Motor neuron (in vitro differentiated cells): ENCODE results near the gene FAM174A. TPM values are rescaled to one million over a fixed set of nuclear protein-coding genes. Genes with fewer than 3 reads are reported as not detected.

Experiments
- ATAC-seq, 8 experiments: fragments of 200-7000 bp; cut with Tn5 transposase; replicated peaks in 6 of 8; 2 replicates each; pipeline ENCODE4 v1.8.0; 2021; ENCODE audit warnings: mild to moderate bottlenecking in 8 of 8, moderate library complexity in 8 of 8
- H3K27ac ChIP-seq, 2 donors: fragments of 250-450 bp; sonication (Bioruptor Pico); 2 replicates each; pipeline ENCODE4 v1.9.0; 2021; ENCODE audit warnings: antibody characterized with exemption in 2 of 2, mild to moderate bottlenecking in 2 of 2, moderate library complexity in 1 of 2
- H3K4me1 ChIP-seq, 2 donors: fragments of 250-450 bp; sonication (Bioruptor Pico); replicated peaks in 1 of 2; 2 replicates each; pipeline ENCODE4 v1.6.1; 2021; ENCODE audit warnings: antibody characterized with exemption in 2 of 2, mild to moderate bottlenecking in 2 of 2, moderate library complexity in 1 of 2
- H3K4me3 ChIP-seq, 5 donors: fragments of 250-450 bp; sonication (Bioruptor Pico); 2 replicates each; pipeline ENCODE4 v1.9.0; 2021; ENCODE audit warnings: antibody characterized with exemption in 5 of 5, mild to moderate bottlenecking in 5 of 5, moderate library complexity in 4 of 5
- WGBS, 10 experiments: fragments of 450-650 bp; shearing (Covaris generic); methylation state at CpG; one replicate each; pipeline ENCODE4 v1.0.0; 2022; 5-methylcytosine and 5-hydroxymethylcytosine counted together
- in situ Hi-C, 9 experiments: fragments of 400-800 bp; cut with MboI; loops; one replicate each; pipeline ENCODE4 v1.15.0; 2021; ENCODE audit warnings: low sequenced_read_pairs in 9 of 9, low pct_unique_long_range_greater_than_20kb in 2 of 9; ENCODE audit not compliant: unreplicated experiment in 9 of 9
- total RNA-seq, 8 experiments: library from RNA; unstranded; fragments of 300-600 nt; gene quantifications; 2 replicates each; pipeline versions ENCODE4 v1.2.3 to v1.2.4, GENCODE V29; 2022

The FAM174A gene
- total RNA-seq, result 10 to 100 TPM; 11.6 to 26.1 (median 16.0) TPM

- Histone ChIP-seq H3K4me3 (peak within 1 kb of the TSS; percentile 60 to 81 (median 71)), H3K4me1 (peaks cover 10 to 28% of the 10 kb centered on the region in 2 donors), H3K27ac (peak within 1 kb of the TSS; percentile 85 to 88)
- in situ Hi-C loops, result no loop called here
- 0 to 3% (median 0%) methylated on average over 1 to 21 of the region's 62 CpGs; no CpG with 5 or more reads in 1 of the 10 experiments for WGBS, 10 experiments
- ATAC-seq, result peak; percentile 96 to 99 (median 98)
Measured at GRCh38 chr5:100535060-100536005, at the start of gene FAM174A. TSS of gene FAM174A (plus strand) at chr5:100535374. CDS start at chr5:100535531, 157 bp downstream.

GRCh38 chr5:100493996-100494395, 41.2 kb upstream of the FAM174A start:
- ATAC-seq, result no peak
- in situ Hi-C loops, result no loop called here
- no peak overlapping the region for H3K4me3 ChIP-seq
- no peak overlapping the region for H3K27ac ChIP-seq
- 0 to 100% (median 100%) methylated on average over 1 of the region's 1 CpG; no CpG with 5 or more reads in 2 of the 10 experiments for WGBS, 10 experiments
- H3K4me1 ChIP-seq, result no peaks in the 10 kb centered on the region

- WGBS, 10 experiments, result 60 to 100% (median 100%) methylated on average over 1 of the region's 1 CpG; no CpG with 5 or more reads in 6 of the 10 experiments
- in situ Hi-C loops, result no loop called here
- no peaks in the 10 kb centered on the region for H3K4me1 ChIP-seq
- H3K27ac ChIP-seq, result no peak overlapping the region
- no peak overlapping the region for H3K4me3 ChIP-seq
- ATAC-seq, result peak in 2 of 8 experiments; percentile 36 to 57
Measured at GRCh38 chr5:100496296-100496695, 38.9 kb upstream of the FAM174A start.

GRCh38 chr5:100502684-100503083, 32.5 kb upstream of the FAM174A start:
- ATAC-seq, result no peak
- Histone ChIP-seq H3K27ac (no peak overlapping the region), H3K4me1 (no peaks in the 10 kb centered on the region), H3K4me3 (no peak overlapping the region)
- in situ Hi-C loops, result no loop called here
- 25 to 100% (median 89%) methylated on average over 2 of the region's 2 CpGs; no CpG with 5 or more reads in 2 of the 10 experiments for WGBS, 10 experiments

GRCh38 chr5:100505984-100506670, 29.0 kb upstream of the FAM174A start:
- in situ Hi-C loops, result no loop called here
- Histone ChIP-seq H3K4me1 (no peaks in the 10 kb centered on the region), H3K27ac (no peak overlapping the region), H3K4me3 (no peak overlapping the region)
- peak in 3 of 8 experiments; percentile 96 to 100 (median 97) for ATAC-seq
- WGBS, 10 experiments, result 0 to 100% (median 51%) methylated on average over 1 of the region's 1 CpG; no CpG with 5 or more reads in 2 of the 10 experiments

- no peak overlapping the region for H3K27ac ChIP-seq
- no peak for ATAC-seq
- in situ Hi-C loops, result no loop called here
- H3K4me1 ChIP-seq, result no peaks in the 10 kb centered on the region
- WGBS, 10 experiments, result 9 to 100% (median 88%) methylated on average over 1 of the region's 1 CpG; no CpG with 5 or more reads in 7 of the 10 experiments
- no peak overlapping the region for H3K4me3 ChIP-seq
Measured at GRCh38 chr5:100516285-100516684, 18.9 kb upstream of the FAM174A start.

- Histone ChIP-seq H3K4me3 (no peak overlapping the region), H3K4me1 (no peaks in the 10 kb centered on the region), H3K27ac (no peak overlapping the region)
- no peak for ATAC-seq
- 20 to 100% (median 63%) methylated on average over 1 to 3 of the region's 5 CpGs; no CpG with 5 or more reads in 3 of the 10 experiments for WGBS, 10 experiments
- in situ Hi-C loops, result no loop called here
Measured at GRCh38 chr5:100517301-100517974, 17.7 kb upstream of the FAM174A start.

- Histone ChIP-seq H3K4me3 (no peak overlapping the region), H3K4me1 (no peaks in the 10 kb centered on the region), H3K27ac (no peak overlapping the region)
- ATAC-seq, result no peak
- in situ Hi-C loops, result no loop called here
- 0 to 100% (median 67%) methylated on average over 1 to 3 of the region's 3 CpGs; no CpG with 5 or more reads in 1 of the 10 experiments for WGBS, 10 experiments
Measured at GRCh38 chr5:100518377-100518776, 16.8 kb upstream of the FAM174A start.

GRCh38 chr5:100519075-100519474, 16.1 kb upstream of the FAM174A start:
- Histone ChIP-seq H3K4me3 (no peak overlapping the region), H3K4me1 (no peaks in the 10 kb centered on the region), H3K27ac (no peak overlapping the region)
- in situ Hi-C loops, result no loop called here
- ATAC-seq, result no peak

GRCh38 chr5:100520348-100520747, 14.8 kb upstream of the FAM174A start:
- 67% methylated on average over 1 of the region's 1 CpG; no CpG with 5 or more reads in 9 of the 10 experiments for WGBS, 10 experiments
- no peak for ATAC-seq
- Histone ChIP-seq H3K4me1 (no peaks in the 10 kb centered on the region), H3K27ac (no peak overlapping the region), H3K4me3 (no peak overlapping the region)
- in situ Hi-C loops, result no loop called here

- ATAC-seq, result no peak
- peaks cover 10 to 28% of the 10 kb centered on the region in 2 donors for H3K4me1 ChIP-seq
- in situ Hi-C loops, result no loop called here
- no peak overlapping the region for H3K27ac ChIP-seq
- WGBS, 10 experiments, result 88 to 100% (median 100%) methylated on average over 1 of the region's 1 CpG; no CpG with 5 or more reads in 1 of the 10 experiments
- H3K4me3 ChIP-seq, result no peak overlapping the region
Measured at GRCh38 chr5:100537946-100538345, 2.8 kb downstream of the FAM174A start.

- WGBS, 10 experiments, result 92 to 100% (median 100%) methylated on average over 1 to 3 of the region's 3 CpGs
- Histone ChIP-seq H3K4me3 (no peak overlapping the region), H3K4me1 (peaks cover 6 to 22% of the 10 kb centered on the region in 2 donors), H3K27ac (no peak overlapping the region)
- in situ Hi-C loops, result no loop called here
- no peak for ATAC-seq
Measured at GRCh38 chr5:100539519-100539918, 4.3 kb downstream of the FAM174A start.

- H3K27ac ChIP-seq, result no peak overlapping the region
- no peak overlapping the region for H3K4me3 ChIP-seq
- in situ Hi-C loops, result no loop called here
- 30 to 100% (median 82%) methylated on average over 1 of the region's 1 CpG; no CpG with 5 or more reads in 6 of the 10 experiments for WGBS, 10 experiments
- H3K4me1 ChIP-seq, result peaks cover 3 to 13% of the 10 kb centered on the region in 2 donors
- no peak for ATAC-seq
Measured at GRCh38 chr5:100542086-100542485, 6.9 kb downstream of the FAM174A start.
